GM21528 (cell line): ENCODE results near the gene RGS19.

Experiments
- ATAC-seq: cut with Tn5 transposase; IDR thresholded peaks from one replicate; pipeline ENCODE4 v1.9.1; 2021; ENCODE audit warnings: mild to moderate bottlenecking, moderate library complexity; ENCODE audit not compliant: unreplicated experiment, low FRiP score

The RGS19 gene

DNA sequence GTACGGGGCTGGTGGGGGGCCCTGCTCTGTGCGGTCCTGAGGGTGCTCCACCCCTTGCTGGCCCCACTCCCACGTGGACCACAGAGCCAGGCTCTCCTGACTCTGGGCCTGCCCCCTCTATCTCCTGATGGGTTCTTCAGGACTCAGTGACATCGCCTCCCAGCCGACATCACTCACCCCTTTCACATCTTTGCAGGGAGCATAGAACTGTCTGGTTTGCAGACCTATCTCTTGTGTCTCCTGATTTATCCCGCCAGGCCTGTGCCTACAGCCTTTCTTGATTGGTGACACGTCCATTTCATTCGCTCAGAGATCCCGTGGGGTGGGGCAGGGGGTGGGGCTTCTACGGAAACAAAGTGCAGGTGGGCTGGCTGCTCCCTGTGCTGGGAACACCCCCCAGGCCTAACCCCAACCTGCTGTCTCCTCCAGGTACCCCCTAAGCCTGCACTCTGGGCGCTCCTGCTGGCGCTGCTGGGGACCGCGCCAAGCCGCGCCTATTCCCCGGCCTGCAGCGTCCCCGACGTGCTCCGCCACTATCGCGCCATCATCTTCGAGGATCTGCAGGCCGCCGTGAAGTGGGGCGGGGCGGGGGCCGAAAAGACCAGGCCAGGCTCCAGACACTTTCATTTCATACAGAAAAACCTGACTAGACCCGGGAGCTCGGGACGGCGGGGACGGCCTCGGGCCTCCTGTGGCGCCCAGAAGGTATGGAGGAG, 41.7 kb downstream of the RGS19 start:
- no peak for ATAC-seq

DNA sequence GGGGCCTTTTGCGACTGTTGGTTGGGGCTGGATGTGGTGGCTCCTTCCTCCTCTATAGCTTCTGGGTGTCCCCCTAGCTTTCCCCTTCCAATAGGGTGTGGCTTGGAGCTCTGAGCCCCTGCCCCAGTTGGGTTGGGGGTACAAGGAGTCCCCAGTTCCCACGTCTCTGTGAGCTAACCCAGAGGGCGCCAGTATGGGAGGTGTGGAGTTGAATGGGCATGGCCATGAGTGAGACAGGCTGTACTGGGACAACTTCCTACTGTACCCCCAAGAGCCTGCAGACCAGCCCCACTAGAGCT, 42.2 kb downstream of the RGS19 start:
- no peak for ATAC-seq

DNA sequence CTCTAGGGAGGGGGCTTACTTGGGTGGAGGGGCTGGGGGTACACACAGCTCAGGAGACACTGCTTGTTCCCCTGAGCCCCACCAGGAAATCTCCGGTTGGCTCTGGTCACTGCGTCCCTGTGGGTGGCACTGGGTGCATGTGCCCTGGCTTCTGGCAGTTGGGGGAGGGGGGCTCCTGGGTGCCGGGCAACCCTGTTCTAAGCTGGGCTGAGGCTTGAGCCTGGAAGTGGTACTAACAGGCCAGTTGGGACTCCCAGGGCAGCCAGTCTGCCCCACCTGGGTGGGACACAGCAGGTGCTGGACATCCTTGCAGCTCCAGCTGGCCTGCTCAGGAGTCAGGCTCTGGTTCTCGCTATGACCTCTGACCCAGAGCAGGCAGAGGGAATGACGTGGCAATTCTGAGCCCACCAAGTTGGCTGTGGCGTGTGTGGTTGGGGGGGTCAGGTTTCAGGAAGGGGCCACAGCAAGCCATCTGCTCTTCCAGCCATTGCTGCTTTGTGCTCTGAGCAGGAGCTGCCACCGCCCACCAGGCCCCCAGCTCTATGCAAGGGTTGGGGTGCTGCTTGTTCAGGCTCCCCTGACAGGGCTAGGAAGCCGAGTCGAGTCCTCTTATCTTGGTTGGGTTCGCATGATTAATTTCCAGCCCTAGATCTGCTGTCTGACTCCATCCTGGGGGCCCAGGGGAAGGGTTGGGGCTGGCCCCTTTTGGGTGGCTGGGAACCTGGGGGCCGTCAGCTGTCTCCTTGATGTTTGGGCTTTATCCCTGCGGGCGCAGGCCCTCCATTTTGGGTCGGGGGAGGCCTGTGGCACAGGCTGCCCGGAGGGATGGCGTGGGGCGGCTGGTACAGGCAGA, 42.7 kb downstream of the RGS19 start:
- ATAC-seq = no peak

DNA sequence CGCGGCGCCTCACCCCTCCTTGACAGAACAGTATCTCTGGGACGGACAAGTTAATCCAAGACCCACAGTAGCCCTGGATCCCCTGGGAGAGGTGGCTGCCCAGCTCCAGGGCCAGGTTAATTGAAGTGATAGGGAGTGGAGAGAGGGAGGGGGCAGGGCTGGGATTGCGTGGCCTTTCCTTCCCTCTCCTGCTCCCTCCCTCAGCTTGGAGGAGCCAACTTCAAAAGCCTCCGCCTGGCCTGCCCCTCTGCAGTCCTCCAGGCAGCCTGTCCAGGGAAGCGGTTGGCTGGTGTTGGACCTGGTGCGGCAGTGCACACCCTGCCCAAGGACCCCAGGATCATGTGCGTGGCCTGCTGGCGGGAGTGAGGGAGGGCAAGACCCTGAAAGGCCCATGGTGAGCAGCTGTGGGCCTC, 43.4 kb downstream of the RGS19 start, which contains the start of gene C20orf204:
C20orf204 (plus strand) TSS at position 250 of the 413 bp plus-strand sequence; CDS start at position 392, 142 bp downstream.
- ATAC-seq = no peak

DNA sequence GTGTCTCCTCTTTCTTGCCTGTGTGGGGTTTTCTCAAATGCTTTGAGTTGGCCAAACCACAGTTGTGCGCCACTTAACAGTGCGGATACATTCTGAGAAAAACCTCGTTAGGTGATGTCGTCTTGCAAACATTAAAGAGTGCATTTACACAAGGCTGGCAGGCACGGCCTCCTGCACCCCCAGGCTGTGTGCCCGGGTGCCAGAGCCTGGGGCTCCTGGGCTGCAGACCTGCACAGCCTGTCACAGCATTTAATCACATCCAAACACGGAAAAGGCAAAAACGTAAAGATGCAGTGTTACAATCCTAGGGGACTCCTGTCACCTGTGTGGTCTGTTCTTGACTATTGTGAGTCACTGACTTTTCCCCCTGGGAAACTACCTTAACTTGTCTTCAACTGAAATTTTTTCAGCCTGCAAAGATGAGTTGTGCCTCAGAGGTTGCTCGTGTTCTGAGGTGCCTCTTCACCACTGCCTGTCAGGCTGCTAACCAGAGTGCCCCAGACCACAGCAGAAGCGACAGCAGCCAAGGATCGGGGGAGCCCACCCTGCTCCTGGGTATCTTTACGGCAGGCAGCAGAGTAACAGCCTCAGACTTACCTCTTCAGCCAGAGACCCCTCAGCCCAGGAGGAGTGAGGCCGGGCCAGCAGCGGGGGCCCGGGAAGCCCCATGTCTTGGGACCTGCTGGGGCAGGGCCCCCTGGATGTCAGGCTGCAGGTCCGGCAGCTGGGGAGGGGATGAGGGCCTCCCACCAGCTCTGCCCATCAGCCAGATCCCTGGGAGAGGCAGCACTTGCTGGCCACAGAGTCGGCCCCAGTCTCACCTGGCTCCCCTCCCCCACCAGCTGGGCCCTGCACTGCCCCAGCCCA, 44.0 kb downstream of the RGS19 start:
- no peak for ATAC-seq

DNA sequence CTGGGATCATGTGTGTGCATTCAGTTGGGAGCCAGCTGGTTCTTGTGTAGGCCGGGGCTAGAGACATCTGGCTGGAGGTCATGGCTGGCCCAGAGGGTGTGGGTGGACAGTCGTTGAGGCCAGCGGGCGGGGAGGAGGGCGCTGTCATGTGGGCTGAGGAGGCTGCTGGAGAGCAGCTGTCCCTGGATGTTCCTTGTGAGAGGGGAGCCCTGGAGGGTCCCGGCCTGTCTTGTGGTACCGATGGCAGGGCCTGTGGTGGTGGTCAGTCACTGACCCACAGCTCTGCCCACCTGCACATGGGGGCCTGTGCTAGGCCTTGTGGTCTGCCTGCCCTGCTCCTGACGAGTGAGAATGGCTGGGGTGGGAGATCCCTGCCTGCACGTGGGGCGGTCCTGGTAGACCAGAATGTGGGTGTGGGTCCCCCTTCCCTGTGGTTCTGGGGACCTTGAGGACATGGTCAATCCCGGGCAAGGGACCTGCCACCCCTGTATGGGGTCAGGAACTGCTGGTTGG, 45.3 kb downstream of the RGS19 start:
- no peak for ATAC-seq

DNA sequence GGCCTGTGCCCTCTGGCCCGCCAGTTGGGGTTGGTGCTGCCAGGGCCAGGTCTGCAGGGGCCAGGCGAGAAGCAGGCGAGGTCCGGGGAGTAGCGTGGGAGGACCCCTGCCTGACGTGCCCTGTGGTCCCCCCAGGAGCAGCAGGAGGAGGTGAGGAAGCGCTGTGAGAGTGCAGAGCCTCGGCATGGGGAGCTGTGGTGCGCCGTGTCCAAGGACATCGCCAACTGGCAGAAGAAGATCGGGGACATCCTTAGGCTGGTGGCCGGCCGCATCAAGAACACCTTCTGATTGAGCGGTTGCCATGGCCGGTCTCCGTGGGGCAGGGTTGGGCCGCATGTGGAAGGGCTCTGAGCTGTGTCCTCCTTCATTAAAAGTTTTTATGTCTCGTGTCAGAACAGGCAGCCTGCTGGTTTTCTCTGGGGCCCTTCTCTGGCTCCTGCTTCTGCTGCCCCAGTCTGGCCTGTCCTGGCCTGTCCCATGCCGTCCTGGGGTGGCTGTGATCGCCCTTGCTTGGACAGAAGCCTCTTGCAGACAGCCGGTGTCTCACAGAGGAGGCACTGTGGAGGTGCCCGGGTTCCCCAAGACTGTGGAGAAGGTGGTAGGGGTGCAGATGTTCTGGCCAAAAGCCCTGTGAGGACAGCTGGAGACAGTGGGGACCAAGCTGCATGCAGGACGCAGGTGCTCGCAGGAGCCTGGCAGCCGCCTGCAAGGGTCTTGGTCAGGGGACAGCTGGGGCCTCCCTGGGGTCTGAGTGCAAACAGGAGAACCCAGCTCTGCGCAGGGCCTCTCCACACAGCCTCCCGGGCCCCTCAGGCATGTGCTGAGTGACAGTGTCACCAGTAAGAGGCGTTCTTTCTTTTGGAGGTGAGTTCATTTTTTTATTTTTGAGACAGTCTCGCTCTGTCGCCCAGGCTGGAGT, 46.4 kb downstream of the RGS19 start:
- ATAC-seq = no peak

DNA sequence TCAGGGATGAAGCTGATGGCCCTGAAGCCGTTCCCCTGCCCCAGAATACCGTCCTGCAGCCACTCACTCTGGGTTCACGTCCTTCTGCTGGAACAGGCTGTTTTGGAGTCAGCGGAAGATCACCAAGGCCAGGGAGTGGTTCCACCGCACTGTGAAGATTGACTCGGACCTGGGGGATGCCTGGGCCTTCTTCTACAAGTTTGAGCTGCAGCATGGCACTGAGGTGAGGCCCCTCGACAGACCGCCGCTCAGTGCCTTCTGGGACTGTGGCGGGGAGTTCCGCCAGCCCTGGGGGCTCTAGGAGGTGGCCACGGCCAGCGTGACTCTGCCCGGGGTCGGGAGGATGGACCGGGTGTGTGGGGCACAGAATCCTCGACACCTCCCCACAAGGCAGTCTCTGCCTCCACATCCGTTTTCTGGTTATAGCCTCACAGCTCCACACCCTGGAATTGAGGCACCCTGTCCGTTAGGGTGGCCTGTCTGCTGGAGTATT, 47.5 kb downstream of the RGS19 start:
- no peak for ATAC-seq

DNA sequence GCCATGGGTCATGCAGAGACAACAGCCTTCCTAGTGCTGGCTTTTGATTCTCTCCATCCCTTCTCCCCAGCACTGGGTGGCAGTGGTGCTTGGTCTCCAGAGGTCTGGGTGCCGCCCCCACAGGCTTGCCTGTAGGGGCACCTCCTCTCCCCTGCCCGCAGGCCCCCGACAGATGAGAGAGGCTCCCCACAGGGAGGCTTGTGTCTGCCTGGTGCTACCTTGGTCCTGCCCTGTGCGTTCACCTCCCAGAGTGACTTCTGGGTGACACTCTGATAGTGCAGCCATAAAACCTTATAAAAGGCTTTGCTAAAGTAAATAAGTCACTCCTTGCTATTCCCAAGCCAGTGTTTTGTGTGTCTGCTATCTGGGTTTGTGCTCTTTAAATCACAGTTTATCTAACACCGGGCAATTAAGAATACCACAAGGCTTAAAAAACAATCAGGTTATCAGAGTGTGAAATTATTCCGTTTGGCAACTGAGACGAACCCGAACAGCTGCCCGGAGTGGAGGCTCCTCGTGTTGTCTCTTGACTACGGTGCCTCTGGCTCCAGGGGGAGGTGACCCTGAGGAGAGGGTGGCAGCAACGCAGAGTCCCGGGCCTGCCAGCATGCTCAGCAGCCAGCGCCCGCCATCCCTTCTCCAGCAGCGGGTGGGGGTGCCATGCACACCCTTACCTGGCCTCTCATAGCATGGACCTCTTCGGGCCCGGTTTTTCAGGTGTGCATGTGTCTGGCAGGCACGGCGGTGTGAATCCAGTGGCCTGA, 48.8 kb downstream of the RGS19 start:
- ATAC-seq = no peak

DNA sequence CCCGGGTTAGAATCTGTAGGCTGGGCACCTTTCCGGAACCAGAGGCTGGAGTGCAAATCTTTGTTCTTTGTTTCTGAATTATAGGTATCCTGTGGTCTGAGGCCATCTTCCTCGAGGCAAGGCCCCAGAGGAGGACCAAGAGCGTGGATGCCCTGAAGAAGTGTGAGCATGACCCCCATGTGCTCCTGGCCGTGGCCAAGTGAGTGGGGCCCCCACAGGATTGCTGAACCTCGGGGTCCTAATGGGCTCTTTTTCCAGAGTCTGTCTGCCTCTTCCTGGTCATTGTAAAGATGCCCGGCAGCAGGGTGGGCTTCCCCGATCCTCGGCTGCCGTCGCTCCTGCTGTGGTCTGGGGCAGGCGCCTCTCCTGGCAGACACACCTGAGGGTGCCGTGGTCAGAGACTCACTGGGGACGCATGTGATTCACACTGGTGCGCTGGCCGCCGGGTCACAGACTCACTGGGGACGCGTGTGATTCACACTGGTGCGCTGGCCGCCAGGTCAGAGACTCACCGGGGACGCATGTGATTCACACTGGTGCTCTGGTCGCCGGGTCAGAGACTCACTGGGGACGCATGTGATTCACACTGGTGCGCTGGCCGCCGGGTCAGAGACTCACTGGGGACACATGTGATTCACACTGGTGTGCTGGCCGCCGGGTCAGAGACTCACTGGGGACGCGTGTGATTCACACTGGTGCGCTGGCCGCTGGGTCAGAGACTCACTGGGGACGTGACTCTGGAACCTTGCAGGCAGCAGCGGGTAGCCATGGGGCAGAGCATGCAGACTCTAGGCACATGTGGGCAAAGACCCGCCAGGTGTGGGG, 49.8 kb downstream of the RGS19 start:
- no peak for ATAC-seq

DNA sequence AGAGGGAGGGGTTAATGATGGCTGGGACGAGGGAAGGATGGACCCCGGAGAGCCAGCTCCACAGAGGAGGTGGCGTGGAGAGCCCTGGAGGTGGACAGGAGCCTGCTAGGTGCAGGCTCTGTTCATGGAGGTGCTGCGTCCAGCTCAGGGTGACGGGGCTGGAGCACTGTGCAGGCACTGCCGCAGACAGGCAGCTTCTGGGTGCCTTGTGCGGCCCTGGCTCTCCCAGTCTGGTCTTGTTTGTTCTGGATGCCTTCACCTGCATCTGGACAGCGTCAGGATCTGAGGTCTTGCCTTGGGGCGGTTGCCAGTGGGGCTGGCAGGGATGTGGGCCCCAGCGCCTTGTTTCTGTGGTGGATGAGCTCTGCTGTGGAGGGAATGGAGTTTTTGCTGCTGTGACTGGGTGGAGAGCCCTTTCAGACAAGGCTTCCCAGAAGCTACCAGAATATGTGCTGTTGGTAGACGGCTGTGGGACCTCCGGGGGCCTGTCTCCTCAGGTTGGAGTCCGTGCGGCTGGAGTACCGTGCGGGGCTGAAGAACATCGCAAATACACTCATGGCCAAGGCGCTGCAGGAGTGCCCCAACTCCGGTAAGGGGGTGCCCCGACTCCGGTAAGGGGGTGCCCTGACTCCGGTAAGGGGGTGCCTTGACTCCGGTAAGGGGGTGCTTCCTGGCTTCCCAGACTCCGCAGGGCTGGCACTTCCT, 51.2 kb downstream of the RGS19 start:
- no peak for ATAC-seq

DNA sequence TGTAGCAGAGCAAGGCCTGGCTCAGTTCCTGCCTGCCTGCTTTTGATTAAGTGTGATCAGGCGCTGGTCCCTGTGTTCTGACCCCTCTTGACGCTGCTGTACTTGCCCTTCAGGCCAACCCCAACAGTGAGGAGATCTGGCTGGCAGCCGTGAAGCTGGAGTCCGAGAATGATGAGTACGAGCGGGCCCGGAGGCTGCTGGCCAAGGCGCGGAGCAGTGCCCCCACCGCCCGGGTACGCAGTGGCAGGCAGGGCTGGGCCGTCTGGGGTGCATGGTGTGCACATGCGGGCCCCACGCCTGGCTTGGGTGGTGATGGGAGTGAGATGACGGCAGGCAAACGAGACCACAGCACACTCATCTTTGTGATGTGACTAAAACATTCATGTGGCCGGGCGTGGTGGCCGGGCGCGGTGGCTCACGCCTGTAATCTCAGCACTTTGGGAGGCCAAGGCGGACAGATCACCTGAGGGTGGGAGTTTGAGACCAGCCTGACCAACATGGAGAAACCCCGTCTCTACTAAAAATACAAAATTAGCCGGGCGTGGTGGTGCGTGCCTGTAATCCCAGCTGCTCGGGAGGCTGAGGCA, 53.4 kb downstream of the RGS19 start:
- ATAC-seq = no peak

DNA sequence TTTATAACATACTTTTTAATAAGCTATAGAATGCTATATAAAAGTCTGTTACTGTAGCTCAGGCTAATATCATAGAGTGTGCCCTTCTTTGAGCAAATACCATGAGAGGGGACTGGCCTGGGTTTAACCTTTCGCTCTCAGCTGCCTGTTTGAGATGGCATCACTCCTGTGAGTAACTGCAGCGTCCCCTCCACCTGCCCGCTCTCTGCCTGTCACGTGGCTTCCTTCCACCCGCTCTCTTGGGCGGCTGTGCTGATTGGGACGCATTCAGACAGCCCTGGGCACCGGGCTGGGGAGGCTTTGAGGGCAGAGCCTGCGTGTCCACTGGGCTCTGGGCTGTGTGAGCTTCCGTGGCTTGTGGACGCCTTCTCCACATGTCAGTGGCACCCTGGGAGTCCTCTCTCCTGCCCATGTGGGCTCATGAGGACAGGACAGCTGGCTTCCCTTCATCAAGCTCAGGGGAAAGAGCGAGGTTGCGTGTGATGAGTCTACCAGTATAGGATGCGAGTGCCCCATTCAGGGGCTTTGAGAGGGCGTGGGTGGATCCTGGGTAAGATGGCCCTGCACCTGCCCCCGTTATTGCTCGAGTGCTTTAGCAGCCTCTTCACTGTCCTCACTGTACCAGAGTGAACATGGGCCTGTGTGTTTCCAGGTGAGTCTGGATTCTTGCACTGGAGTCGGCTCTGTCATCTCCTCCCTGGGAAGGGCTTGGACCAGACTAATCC, 54.1 kb downstream of the RGS19 start:
- ATAC-seq = no peak

DNA sequence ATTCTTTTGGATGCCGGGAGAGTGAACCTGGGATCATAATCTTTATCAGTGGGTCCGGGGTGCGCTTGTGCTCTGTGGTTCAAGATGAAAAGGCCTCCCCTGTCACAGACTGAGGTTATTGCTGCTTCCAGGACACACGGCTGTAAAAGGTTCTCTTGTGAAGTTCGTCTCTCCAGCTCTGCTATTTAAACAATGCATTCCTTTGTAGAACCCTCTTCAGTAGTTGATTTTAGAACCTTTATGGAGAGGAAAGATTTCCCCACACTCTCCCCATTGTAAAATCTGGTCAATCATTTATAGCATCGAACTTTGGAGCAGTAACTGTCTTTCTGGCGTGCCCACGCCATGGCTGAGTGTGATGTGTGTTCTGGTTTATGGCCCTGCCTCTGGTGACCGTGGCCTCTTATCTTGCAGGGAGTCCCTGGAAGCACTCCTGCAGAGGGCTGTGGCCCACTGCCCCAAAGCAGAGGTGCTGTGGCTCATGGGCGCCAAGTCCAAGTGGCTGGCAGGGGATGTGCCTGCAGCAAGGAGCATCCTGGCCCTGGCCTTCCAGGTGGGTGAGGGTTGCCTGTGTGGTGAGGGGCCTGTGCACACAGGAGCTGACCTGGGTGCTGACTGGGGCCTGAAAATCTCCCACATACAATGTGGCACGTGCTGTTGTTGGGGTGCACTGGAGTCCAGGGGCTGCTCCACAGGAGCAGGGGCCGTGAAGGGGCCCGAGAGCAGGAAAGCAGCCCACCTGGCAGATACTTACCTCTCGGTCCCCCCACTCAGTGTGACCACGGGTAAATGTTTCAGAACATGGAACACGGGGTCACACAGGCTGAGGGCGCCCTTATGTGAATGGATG, 55.0 kb downstream of the RGS19 start:
- ATAC-seq = no peak

DNA sequence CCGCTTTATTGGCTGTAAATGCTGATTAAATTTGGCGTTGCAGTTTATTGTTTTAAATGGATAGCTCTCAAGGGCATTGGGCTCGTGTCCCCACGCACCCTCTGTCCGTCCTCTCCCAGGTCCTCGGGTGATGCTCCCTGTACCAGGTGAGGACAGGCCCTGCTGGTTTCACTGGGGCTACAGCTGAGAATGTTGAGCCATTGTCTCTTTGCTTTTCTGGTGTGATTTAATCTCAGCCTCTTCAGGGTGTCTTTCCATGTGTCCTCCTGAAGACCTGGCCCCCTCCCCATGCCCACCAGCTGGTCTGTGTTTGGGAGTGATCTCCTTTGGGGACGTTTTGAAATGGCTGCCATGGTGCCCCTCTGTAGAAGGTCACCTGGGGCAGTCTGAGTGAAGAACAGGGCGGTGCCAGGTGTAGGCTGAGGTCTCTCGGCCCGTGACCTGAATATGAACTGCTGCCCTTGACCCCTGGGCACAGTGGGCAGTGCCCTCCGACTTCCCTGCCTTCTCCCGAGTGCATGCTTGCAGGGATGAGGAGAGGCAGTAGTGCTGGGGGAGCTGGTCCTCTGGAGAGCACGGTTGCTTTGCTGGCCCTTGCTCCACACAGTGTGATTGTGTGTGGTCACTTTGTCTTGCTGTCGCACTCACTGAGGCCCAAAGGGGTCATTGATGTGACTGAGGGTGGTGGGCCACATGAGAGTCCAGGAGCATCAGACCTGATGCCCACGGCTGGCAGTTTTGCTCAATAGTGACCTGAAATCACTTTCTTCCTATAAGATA, 55.8 kb downstream of the RGS19 start:
- ATAC-seq = no peak
